Activated CD8-positive, alpha-beta memory T cell treated with anti-CD3 and anti-CD28 coated beads for 4 hours (primary cell): ENCODE measurements around the gene WNT9A.
"Not testable (repeated sequence)": the region's sequence is repeated elsewhere in the genome, so short reads cannot be mapped to it uniquely, and the experiment has no call there.

ENCODE experiments used
- DNase-seq, 2 donors: peaks; one replicate each; pipeline ENCODE4 v3.0.0-alpha.2; 2020; ENCODE audit warnings: low read depth in 2 of 2

WNT9A gene

DNA sequence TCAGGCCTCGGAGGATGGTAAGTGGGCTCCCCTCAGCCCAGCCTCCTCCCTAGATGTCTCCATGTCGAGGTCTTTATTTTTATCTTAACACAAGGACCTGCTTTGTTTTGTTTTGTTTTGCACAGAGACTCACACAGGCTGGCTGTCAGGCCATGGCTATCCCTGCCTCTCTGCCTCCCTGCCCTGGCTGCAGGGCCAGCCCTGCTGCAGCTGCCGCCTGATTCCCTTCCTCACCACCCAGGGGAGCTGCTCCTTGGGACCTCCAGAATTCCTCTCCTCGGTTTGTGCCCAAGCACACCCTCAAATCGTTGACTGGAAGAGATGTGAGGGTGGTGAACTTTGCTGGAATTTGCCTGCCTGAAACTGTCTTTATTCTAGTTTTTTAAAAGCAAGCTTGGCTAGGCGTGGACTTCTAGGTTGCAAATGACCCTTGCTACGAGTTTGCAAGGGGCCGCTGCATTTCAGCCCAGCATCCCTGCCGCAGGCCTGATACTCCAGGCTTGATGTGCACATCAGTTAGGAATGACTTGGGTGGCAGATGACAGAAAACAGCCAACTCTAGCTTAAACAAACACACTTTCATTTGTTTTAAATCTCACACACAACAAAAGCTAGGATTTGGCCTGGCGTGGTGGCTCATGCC lies 37.1 kb downstream of the WNT9A start:
- DNase-seq: no peak

DNA sequence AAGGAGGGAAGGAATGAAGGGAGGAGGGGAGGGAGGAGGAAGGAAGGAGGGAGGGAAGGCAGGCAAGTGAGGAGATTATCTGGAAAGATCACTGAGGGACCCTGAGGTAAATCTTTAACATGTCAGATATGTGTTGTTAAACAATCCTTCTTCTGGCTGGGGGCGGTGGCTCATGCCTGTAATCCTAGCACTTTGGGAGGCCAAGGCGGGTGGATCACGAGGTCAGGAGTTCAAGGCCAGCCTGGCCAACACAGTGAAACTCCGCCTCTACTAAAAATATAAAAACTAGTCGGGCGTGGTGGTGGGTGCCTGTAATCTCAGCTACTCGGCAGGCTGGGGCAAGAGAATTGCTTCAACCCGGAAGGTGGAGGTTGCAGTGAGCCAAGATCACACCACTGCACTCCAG lies 37.8 kb downstream of the WNT9A start:
- DNase-seq: not testable (repeated sequence)

DNA sequence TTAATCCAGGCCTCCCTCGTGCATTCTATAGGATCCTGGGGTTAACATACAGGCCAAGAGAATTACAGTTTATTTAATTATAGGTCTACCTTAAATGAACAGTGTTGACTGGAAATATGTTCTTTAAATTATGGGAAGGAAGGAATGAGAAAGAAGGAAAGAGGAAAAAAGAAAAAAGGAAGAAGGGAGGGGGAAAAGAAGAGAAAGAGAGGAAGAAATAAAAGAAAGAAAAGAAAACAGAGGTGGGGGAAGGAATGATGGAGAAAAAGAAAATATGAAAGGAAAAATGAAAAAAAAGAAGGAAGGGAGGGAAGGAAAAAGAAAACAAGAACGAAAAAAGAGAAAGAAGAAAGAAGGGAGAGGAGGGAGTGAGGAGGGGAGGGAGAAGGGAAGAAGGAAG lies 38.5 kb downstream of the WNT9A start:
- no peak for DNase-seq

DNA sequence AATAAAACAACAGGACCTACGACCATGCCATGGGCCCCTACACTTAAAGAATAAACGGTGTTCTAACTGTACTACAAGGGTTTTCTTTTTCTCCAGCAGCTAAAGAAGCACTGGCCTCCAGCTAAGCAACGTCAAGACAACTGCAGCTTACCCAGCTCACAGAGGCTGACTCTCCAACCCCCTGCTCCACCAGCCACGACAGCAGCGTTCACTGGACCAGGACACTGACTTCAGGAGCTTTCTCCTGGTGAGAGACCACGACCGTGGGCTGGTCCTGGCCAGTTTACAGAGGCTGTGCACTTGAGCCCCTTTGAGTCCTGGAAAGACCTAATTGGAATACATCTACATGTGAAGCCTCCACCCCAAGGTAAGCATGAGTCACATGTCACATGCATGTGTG lies 39.4 kb downstream of the WNT9A start:
- no peak for DNase-seq

DNA sequence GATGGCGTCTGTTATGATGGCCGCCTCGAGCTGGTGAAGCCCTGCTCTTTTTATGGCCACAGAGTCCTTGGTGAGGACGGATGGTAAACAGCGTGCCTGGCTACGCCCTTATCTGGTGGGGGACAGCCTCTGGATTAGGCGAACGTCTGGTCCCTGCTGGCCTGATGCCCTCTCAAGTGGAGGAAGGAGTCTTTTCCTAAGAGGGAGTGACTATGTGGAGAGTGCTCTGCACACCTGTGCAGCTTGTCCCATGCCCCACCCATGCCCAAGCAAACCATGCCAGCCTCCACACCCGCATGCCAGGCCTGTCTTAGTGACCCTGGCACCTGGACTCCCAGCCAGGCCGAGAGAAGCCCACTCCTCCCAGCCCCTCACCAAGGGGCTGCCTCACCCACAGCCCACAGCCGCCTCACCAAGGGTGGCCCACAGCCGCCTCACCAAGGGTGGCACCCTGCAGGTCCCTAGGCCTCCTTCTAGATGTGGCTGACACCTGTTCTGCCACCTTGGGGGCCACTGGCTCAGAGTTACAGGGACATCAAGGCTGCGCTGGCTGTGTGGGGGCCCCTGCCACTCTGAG lies 40.2 kb downstream of the WNT9A start:
- DNase-seq: no peak

DNA sequence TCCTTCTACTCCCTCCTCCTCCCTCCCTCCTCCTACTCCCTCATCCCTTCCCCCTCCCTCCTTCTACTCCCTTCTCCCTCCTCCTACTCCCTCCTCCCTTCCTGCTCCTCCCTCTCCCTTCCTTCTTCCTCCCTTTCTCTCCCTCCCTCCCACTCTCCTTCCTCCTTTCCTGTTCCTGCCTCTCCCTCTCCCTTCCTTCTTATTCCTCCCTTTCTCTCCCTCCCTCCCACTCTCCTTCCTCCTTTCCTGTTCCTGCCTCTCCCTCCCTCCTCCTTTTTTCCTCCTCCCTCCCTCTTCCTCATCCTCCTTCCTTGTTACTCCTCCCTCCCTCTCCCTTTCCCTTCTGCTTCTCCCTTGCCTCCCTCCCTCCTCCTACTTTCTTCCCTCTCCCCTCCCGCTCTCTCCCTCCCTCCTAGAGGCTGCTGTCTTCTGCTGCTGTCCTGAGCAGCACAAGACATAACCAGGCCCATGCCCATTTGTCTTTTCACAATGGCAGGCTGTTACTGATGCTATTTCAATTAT lies 41.1 kb downstream of the WNT9A start:
- DNase-seq: no peak

DNA sequence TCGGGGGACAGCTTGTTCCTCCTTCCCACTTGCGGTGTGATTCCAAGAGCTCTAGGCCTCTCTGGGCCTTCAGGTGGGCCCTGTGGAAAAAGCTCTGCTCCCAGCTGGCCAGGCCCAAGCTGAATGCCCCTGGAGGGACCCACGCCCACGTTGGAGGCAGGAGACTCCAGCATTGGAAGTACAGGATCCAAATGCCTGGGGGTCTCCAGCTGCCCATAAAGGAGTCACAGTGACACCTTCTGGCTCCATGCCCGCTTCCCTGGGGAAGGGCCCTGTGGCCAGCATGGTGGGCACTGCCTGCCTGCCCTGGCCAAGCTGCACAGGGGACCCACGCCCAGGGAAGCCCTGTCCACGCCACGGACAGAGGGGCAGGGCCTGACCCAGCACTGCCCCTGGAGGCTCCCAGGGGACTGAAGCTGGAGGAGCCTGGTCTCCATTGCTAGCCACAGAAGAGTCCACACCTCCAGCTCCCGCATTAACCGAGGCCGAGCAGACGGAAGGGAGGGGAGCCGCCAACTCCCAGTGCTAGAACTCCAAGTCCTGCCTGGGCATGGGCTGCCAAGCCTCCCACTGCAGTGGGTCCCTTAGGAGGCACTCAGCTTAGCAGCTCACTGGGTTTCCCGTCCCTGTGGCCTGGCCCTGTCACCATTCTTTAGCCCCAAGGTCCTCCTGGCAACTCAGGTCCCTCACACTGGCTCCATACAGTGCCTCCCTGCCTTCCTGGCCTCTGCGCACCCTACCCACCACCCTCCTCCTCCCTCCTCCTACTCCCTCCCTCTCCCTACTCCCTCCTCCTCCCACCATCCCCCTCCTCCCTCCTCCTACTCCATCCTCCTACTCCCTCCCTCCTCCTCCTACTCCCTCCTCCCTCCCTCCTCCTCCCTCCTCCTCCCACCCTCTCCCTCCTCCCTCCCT lies 41.9 kb downstream of the WNT9A start:
- DNase-seq: no peak

DNA sequence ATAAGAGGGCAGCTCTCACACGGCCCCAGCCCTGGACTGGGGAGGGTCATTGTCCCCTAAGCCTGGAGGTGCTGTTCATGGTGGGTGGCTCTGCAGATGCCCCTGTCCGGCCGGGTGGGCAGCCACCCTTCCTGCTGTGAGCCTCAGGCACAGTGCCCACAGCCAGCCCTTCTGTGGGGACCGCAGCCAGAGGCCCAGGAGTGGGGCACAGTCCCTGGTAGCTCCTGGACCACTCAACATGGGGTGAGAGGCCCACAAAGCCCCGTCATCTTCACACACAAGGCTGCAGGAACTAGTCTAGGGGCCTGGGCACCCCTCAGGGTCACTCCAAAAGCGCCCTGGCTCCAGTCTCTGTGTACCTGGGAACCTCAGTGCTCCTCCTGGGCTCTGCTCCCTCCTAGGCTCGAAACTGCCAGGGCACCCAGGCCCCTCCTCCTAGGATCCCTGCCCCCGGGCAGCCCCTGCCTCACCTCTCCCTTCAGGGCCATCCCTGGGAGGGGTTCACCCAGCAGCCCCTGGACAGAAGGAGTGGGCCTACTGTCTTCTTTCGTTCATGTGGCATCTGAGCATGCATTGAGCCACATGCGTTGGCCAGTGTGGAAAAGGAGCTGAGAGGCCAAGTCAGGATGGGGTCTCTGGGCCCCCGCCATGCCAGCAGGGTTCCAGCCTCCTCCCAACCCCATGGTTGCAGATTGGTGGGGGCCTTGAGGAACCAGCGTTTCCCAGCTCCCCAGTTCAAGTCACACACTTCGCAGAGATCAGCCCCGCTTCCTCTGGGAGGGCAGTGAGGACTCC lies 43.0 kb downstream of the WNT9A start:
- no peak for DNase-seq

DNA sequence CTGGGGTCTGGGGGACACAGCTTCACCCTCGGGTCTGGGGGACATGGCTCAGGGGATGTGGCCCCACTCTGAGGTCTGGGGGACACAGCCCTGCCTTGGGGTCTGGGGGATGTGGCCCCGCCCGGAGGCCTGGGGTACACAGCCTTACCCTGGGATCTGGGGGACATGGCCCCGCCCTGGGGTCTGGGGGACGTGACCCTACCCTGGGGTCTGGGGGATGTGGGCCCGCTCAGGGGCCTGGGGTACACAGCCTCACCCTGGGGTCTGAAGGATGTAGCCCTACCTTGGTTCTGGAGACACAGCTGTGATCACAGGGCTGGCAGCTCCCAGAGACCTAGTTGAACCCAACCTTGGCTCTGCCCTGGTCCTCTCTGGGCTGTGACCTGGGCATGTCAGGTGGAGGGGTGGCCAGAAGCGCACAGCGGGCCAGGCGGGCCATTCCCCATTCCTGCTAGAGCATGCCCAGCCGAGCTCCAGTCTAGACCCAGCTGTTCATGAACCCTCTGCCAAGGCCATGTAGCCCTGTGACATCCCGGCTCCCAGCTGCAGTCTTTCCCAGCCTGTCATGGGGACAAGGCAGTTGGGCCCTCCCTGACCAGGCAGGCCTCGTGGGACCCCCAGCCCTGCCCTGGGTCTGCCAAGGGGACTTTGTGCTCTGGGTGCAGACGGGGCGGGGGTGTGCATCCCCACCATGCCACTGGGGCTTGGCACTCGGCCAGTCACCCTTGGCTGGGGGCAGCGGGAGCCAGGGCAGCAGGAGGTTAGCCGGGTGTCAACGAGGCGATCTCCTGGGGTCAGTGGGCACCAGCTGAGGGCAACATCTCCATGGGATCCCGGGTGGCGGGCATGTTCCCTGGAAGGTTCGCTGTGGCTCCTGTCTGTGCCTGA lies 43.9 kb downstream of the WNT9A start:
- no peak for DNase-seq

DNA sequence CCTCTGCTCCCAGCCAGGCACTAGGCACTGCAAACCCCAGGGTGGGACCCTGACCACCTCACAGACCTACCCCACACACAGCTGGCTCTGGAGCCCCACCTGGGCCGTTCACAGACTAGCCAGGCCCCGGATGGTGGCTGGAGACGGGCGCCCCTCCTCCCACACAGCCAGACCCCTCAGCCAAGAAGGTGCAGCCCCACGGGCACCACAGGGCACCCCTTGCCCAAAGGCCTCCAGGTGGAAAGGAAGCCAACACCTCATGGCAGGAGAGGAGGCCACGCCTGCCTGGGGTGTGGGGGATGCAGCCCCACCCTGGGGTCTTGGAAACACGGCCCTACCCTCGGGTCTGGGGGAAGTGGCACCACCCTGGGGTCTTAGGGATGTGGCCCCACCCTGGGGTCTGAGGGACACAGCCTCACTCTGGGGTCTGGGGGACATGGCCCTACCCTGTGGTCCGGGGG lies 44.6 kb downstream of the WNT9A start:
- DNase-seq: no peak

DNA sequence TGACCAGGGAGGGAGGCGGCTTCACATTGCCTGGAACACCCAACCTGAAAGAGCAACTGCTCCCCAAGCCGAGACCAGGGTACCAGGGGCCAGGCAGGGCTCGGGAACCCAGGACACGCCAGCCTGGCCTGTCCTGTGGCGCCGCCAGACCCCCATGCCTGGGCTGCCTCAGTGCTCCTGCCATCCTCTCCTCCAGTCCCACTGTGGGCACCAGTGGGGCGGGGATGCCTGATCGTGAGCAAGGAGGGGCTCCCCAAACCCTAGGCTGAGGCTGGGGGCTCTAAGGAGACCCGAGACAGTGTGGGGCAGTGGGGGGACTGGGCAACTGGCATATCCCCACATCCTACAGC lies 45.1 kb downstream of the WNT9A start:
- no peak for DNase-seq

DNA sequence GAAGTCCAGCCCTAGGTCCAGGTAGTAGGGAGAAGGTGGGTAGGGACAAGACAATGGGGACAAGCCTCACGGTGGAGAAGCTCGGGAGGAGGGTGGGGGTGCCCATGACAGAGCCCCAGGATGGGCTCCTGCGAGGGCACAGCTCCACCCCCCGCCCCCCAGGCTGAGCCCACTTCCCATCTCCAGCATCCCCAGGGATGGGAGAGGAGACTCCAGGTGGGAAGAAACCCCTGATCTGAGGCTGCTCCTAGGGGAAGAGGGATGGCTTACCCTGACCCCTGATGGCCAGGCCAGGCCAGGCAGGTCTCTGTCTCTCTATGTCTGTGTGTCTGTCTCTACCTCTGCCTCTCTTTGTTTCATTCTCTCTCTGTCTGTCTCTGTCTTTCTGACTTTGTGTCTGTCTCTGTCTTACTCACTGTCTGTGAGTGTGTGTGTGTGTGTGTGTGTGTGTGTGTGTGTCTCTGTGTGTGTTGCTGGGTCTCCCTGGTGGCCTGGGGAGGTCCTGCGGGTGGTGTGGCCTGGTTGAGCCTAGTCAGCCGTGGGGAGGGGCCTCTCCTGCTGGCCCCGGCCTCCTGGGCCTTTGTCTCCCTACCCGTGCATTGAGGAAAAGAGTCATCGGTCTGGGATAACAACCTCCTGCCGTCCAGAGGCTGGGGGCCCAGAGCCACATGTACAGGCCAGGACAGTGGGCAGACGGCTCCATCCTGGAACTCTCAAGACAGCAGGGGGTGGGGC lies 45.7 kb downstream of the WNT9A start:
- no peak for DNase-seq

DNA sequence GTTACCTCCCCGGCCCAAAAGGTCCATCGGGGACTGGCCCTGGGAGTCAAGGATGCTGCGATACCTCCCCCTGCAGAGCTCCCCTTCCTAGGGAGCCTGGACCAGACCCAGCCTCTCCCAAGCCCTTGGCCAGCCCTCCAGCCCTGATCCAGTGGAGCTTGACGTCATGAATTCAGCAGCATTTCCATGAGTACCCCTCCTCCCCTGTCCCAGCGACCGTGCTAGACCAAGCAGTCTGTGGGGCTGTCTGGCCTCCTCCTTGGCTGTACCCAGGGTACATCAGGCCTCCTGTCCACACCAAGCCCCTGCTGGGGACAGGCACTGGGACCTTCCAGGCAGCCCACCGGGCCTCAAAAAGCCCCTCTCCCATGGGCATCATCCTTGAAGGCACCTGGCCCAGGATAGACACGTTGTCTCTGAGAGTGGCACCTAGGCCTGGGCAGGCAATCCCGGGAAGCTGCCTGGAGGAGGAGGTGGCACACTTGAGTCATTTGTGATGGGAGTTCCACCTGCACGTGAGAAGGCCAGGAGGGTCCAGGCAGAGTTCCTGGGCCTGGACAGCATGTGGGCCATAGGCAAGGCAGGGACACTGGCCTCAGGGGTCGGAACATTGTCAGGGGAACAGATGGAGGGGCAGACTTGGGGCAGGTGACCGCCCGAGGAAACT lies 46.4 kb downstream of the WNT9A start:
- DNase-seq: no peak

DNA sequence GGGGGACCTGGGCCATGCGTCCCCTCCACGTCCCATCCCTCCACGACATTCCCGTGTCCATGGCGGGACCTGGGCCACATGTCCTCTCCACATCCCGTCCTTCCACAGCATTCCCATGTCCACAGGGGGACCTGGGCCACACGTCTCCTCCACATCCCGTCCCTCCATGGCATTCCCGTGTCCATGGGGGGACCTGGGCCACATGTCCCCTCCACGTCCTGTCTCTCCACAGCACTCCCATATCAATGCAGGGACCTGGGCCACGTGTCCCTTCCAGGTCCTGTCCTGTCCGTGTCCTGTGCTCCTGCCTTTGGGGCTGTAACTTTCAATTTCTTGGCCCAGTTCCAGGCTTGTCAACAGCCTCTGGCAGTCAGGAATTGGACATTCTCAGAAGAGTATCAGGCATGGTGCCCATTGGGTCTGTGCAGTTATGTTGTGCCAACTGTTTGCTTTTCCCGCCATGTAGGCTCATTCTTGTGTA lies 47.1 kb downstream of the WNT9A start:
- DNase-seq: no peak

DNA sequence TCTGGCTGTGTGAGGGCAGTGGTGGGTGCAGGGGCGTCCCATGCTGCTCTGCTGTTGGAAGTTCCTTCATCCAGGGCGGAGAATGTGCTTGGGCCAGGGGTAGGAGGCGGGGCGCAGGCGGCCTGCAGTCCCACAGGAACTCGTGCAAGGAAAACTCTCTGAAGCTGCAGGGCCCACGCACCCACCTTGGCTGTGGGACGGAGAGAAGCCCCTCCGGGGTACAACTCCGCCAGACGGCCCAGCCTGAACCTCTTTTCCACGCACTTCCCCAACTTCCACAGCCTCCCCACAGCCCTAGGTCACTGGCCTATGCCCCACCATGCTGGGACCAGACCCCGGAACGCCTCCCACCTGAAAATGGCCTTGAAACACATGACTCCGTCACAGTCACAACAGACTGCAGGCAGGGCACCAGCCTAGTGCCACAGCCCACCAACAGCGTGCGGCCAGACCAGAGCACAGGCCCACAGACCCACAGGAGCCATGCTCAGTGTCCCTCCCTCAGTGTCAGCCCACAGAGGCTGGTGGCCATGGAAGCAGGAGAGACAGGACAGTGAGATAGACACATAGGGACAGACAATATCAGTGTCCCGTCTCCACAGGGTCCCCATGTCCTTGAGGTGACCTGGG lies 47.8 kb downstream of the WNT9A start:
- DNase-seq: no peak

DNA sequence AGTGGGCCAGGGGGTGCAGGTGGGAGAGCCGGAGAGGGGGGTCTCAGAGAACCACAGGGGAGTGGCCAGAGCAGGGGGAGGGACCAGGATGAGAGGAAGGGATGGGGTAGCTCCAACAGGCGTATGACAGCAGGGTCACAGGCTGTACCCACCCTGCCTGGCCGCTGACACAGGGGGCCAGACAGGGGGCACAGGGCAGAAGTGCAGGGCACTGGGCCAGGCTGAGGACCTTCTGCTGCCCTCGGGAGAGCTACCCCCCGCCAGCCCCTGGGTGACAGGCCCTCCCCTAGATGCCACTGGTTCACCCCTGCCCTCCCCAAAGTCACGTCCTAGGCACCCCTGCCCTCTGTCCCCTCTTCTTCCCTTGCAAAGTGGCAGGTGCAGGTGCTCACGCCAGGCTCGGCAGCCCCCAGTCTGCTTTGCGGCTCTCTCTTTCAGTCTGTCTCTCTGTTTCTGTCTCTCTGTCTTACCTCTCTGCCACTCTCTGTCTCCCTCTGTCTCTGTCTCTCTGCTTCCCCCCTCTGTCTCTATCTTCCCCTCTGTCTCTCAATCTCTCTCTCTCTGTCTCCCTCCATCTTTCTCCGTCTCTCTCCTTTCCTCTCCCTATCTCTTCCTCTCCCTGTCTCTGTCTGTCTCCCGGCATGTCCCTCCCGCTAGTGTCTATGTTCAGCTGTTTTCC lies 48.5 kb downstream of the WNT9A start:
- no peak for DNase-seq

DNA sequence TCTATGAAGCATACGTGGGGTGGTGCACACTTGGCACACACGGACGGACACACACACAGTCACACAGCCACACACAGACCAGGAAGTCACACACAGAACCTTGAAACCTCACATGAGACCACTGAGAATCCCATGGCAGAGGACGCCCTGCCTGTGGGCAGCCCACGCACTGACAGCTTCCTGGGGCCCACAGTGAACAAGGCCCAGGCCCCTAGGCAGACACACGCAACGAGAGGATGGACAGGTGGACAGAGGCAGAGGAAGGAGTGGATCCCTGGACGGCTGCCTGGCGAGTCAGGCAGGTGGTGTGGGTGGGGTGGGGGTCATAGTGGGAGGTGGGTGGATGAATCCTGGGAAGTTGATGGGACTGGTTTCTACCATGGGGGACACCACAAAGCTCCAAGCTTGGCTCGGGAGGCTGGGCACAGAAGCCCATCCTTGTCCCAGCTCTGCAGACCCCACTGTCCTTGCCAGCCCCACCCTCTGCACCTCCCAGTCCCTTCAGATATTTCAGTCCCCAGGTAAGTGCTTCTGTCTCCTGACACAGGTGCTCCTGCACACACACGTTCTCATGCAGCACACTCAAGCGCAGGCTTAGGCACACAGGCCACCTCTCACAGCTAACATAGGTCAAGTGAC lies 49.1 kb downstream of the WNT9A start:
- DNase-seq: no peak
